Calu3 (cell line): ENCODE results near the gene TMEM60. TPM values are rescaled to one million over a fixed set of nuclear protein-coding genes. Genes with fewer than 3 reads are reported as not detected.

Experiments used
- BruUV-seq: library from RNA; stranded (reverse); fragments of 400-500 nt; replicated peaks from 2 replicates; lab custom pipeline; 2021; lab: Mats Ljungman, UMichigan
- CTCF ChIA-PET: fragments of 300-600 bp; sonication (Branson Sonifier 250); formaldehyde crosslinking; loops from one replicate; lab custom pipeline; 2022; ENCODE audit warnings: antibody characterized with exemption; lab: Charles Lee
- DNase-seq: peaks from one replicate; pipeline ENCODE4 v3.0.0; 2022
- H3K27ac Mint-ChIP-seq: one replicate; pipeline ENCODE4 v1.8.0; 2022; ENCODE audit warnings: mixed read lengths; ENCODE audit not compliant: unreplicated experiment
- H3K27me3 Mint-ChIP-seq: one replicate; pipeline ENCODE4 v1.8.0; 2022; ENCODE audit warnings: mixed read lengths; ENCODE audit not compliant: unreplicated experiment
- H3K36me3 Mint-ChIP-seq: one replicate; pipeline ENCODE4 v1.8.0; 2022; ENCODE audit warnings: mild to moderate bottlenecking, moderate library complexity, mixed read lengths; ENCODE audit not compliant: insufficient read depth, unreplicated experiment
- H3K4me1 Mint-ChIP-seq: one replicate; pipeline ENCODE4 v1.8.0; 2022; ENCODE audit warnings: mild to moderate bottlenecking, low read depth, mixed read lengths; ENCODE audit not compliant: unreplicated experiment
- H3K4me3 Mint-ChIP-seq: one replicate; pipeline ENCODE4 v1.8.0; 2022; ENCODE audit warnings: mild to moderate bottlenecking, low read depth, moderate library complexity, mixed read lengths; ENCODE audit not compliant: unreplicated experiment
- H3K9me3 Mint-ChIP-seq: one replicate; pipeline ENCODE4 v1.8.0; 2022; ENCODE audit warnings: low read depth, mixed read lengths; ENCODE audit not compliant: unreplicated experiment
- CTCF ChIP-seq: fragments of 200-600 bp; IDR thresholded peaks from one replicate; pipeline ENCODE4 v1.8.0; 2022; ENCODE audit warnings: antibody characterized with exemption; ENCODE audit not compliant: unreplicated experiment
- intact Hi-C: fragments of 100-400 bp; cut with micrococcal nuclease; formaldehyde crosslinking; loops from one replicate; pipeline ENCODE4 v1.10.0; 2022; ENCODE audit not compliant: unreplicated experiment
- total RNA-seq: library from RNA; stranded (reverse); gene quantifications from 2 replicates; pipeline ENCODE4 v1.2.3, GENCODE V29; 2022

TMEM60 gene
- total RNA-seq, 1 experiment from 2014 or later = 9.6 TPM

GRCh38 chr7:77747178-77747577, 51.1 kb downstream of the TMEM60 start:
- H3K36me3 Mint-ChIP-seq = peaks cover 12% of the 10 kb centered on the region
- intact Hi-C loops = no loop called here
- no peak for TF ChIP-seq CTCF
- no TSS peak for BruUV-seq
- no peak overlapping the region for H3K27ac Mint-ChIP-seq
- no peaks in the 10 kb centered on the region for H3K27me3 Mint-ChIP-seq
- H3K4me3 Mint-ChIP-seq = no peak overlapping the region
- no peak for DNase-seq
- CTCF ChIA-PET = no interaction called here
- peaks cover 6% of the 10 kb centered on the region for H3K4me1 Mint-ChIP-seq
- H3K9me3 Mint-ChIP-seq = no peaks in the 10 kb centered on the region

- no peak overlapping the region for H3K4me3 Mint-ChIP-seq
- no peaks in the 10 kb centered on the region for H3K9me3 Mint-ChIP-seq
- no peaks in the 10 kb centered on the region for H3K27me3 Mint-ChIP-seq
- CTCF ChIA-PET = no interaction called here
- H3K4me1 Mint-ChIP-seq = peaks cover 6% of the 10 kb centered on the region
- no peak overlapping the region for H3K27ac Mint-ChIP-seq
- no peak for TF ChIP-seq CTCF
- intact Hi-C loops = no loop called here
- BruUV-seq = no TSS peak
- DNase-seq = no peak
- peaks cover 16% of the 10 kb centered on the region for H3K36me3 Mint-ChIP-seq
Observed at GRCh38 chr7:77746824-77747165, 51.4 kb downstream of the TMEM60 start.

- no TSS peak for BruUV-seq
- Mint-ChIP-seq H3K4me1 (peaks cover 6% of the 10 kb centered on the region), H3K27me3 (no peaks in the 10 kb centered on the region), H3K27ac (no peak overlapping the region), H3K36me3 (peaks cover 16% of the 10 kb centered on the region), H3K4me3 (no peak overlapping the region), H3K9me3 (no peaks in the 10 kb centered on the region)
- CTCF ChIA-PET = no interaction called here
- no peak for DNase-seq
- intact Hi-C loops = no loop called here
- TF ChIP-seq CTCF = no peak
Observed at GRCh38 chr7:77746164-77746823, 51.9 kb downstream of the TMEM60 start.

- TF ChIP-seq CTCF = no peak
- no peaks in the 10 kb centered on the region for H3K27me3 Mint-ChIP-seq
- intact Hi-C loops = no loop called here
- CTCF ChIA-PET = no interaction called here
- no peaks in the 10 kb centered on the region for H3K9me3 Mint-ChIP-seq
- H3K27ac Mint-ChIP-seq = no peak overlapping the region
- no peak overlapping the region for H3K4me3 Mint-ChIP-seq
- H3K4me1 Mint-ChIP-seq = peaks cover 6% of the 10 kb centered on the region
- BruUV-seq = no TSS peak
- H3K36me3 Mint-ChIP-seq = peaks cover 16% of the 10 kb centered on the region
- DNase-seq = no peak
Observed at GRCh38 chr7:77745746-77746145, 52.5 kb downstream of the TMEM60 start.

Other genes with a start within 250 kb of the TMEM60 start
- 15.9 and 16.7 TPM in 2 replicates for gene RSBN1L, start 102.0 kb downstream of the TMEM60 start, total RNA-seq
- gene PHTF2, start 339 bp upstream of the TMEM60 start, total RNA-seq = 19.0 and 20.3 TPM in 2 replicates